GM21360 (cell line): ENCODE measurements around the gene UST.
"Not testable (repeated sequence)": the region's sequence is repeated elsewhere in the genome, so short reads cannot be mapped to it uniquely, and the experiment has no call there.

Experiments
- ATAC-seq: cut with Tn5 transposase; IDR thresholded peaks from one replicate; pipeline ENCODE4 v1.9.1; 2021; ENCODE audit warnings: mild to moderate bottlenecking, moderate library complexity; ENCODE audit not compliant: unreplicated experiment

Gene UST

GRCh38 chr6:148890652-148891404 is 144.0 kb downstream of the UST start:
- ATAC-seq = no peak

- no peak for ATAC-seq
Observed at GRCh38 chr6:148891405-148891783, 144.6 kb downstream of the UST start.

GRCh38 chr6:148892247-148892646 is 145.4 kb downstream of the UST start:
- no peak for ATAC-seq

GRCh38 chr6:148893073-148893472 is 146.2 kb downstream of the UST start:
- no peak for ATAC-seq

- ATAC-seq = no peak
Observed at GRCh38 chr6:148893481-148893880, 146.7 kb downstream of the UST start.

GRCh38 chr6:148898376-148899014 is 151.7 kb downstream of the UST start:
- ATAC-seq = no peak

- no peak for ATAC-seq
Observed at GRCh38 chr6:148904896-148905870, 158.4 kb downstream of the UST start.

- ATAC-seq = no peak
Observed at GRCh38 chr6:148905901-148906300, 159.1 kb downstream of the UST start.

- no peak for ATAC-seq
Observed at GRCh38 chr6:148906386-148906785, 159.6 kb downstream of the UST start.

GRCh38 chr6:148907573-148907972 is 160.7 kb downstream of the UST start:
- no peak for ATAC-seq

- no peak for ATAC-seq
Observed at GRCh38 chr6:148912252-148912651, 165.4 kb downstream of the UST start.

- no peak for ATAC-seq
Observed at GRCh38 chr6:148915810-148916209, 169.0 kb downstream of the UST start.

GRCh38 chr6:148916485-148916884 is 169.7 kb downstream of the UST start:
- ATAC-seq = not testable (repeated sequence)

- ATAC-seq = no peak
Observed at GRCh38 chr6:148924226-148925012, 177.6 kb downstream of the UST start.

- no peak for ATAC-seq
Observed at GRCh38 chr6:148925701-148926100, 178.9 kb downstream of the UST start.

GRCh38 chr6:148926478-148926877 is 179.6 kb downstream of the UST start:
- ATAC-seq = no peak

GRCh38 chr6:148927586-148927985 is 180.8 kb downstream of the UST start:
- ATAC-seq = no peak

- no peak for ATAC-seq
Observed at GRCh38 chr6:148928811-148929210, 182.0 kb downstream of the UST start.

- ATAC-seq = no peak
Observed at GRCh38 chr6:148932208-148932607, 185.4 kb downstream of the UST start.

GRCh38 chr6:148932731-148933130 is 185.9 kb downstream of the UST start:
- no peak for ATAC-seq

GRCh38 chr6:148934539-148934938 is 187.7 kb downstream of the UST start:
- ATAC-seq = no peak
